HepG2 (cell line): ENCODE measurements around the gene PRSS22. TPM values are rescaled to one million over a fixed set of nuclear protein-coding genes. Genes with fewer than 3 reads are reported as not detected.

Source experiments
- GTF3A ChIP-seq: sonication (generic); formaldehyde crosslinking; conservative IDR thresholded peaks from 2 replicates; pipeline ENCODE4 v1.4.0; 2020; ENCODE audit warnings: mild to moderate bottlenecking, missing genetic modification reagents
- NR2F6 ChIP-seq, 2 experiments: IDR thresholded peaks; 2 replicates each; pipeline ENCODE4 v1.6.1; 2016; ENCODE audit warnings: antibody characterized with exemption in 1 of 2, mild to moderate bottlenecking in 1 of 2
- POLR2AphosphoS5 ChIP-seq: IDR thresholded peaks from 2 replicates; pipeline ENCODE4 v1.6.1; 2012; ENCODE audit warnings: low read depth, low read length
- RFX3 ChIP-seq: IDR thresholded peaks from 2 replicates; pipeline ENCODE4 v1.6.1; 2016; ENCODE audit warnings: missing biosample characterization, missing genetic modification reagents
- ZFP36 ChIP-seq: fragments of 150-350 bp; IDR thresholded peaks from 2 replicates; pipeline ENCODE4 v1.6.1; 2018; ENCODE audit warnings: borderline replicate concordance, low read length, low read depth; ENCODE audit not compliant: partially characterized antibody
- ZNF616 ChIP-seq: sonication (generic); formaldehyde crosslinking; IDR thresholded peaks from 2 replicates; pipeline ENCODE4 v1.5.0; 2020; ENCODE audit warnings: low read depth, mild to moderate bottlenecking, missing genetic modification reagents
- ZNF672 ChIP-seq: sonication (generic); formaldehyde crosslinking; IDR thresholded peaks from 2 replicates; pipeline ENCODE4 v1.8.1; 2022; ENCODE audit warnings: missing genetic modification reagents
- polyA plus RNA-seq, 8 experiments: library from polyadenylated mRNA; depleted of rRNA in 3 of 8; stranded (reverse) in 7 of 8; unstranded in 1 of 8; fragments of >200 nt; fragmentation: Illumina TruSeq in 4 of 8; extraction: Trizol in 4 of 8; gene quantifications; 2 replicates each; pipeline versions ENCODE4 v1.2.1 to v1.2.3, GENCODE V29; 2011 to 2016; ENCODE audit warnings: low read depth in 4 of 8, missing spikeins in 1 of 8, mixed read lengths in 1 of 8; ENCODE audit not compliant: insufficient read depth in 1 of 8
- total RNA-seq, 5 experiments: library from RNA; depleted of rRNA; stranded (reverse); fragments of >200 nt; fragmentation: Illumina TruSeq; extraction: Trizol; gene quantifications; 2 replicates each; pipeline ENCODE4 v1.2.3, GENCODE V29; 2016; ENCODE audit warnings: low read depth in 1 of 5
- TF ChIP-seq, protein P1 (sequence below): sonication (generic); formaldehyde crosslinking; IDR thresholded peaks from 2 replicates; pipeline ENCODE4 v1.4.0; 2020; ENCODE audit warnings: low read depth, missing genetic modification reagents
- TF ChIP-seq, protein P2 (sequence below): sonication (generic); formaldehyde crosslinking; IDR thresholded peaks from 2 replicates; pipeline ENCODE4 v1.5.1; 2020; ENCODE audit warnings: missing genetic modification reagents, mild to moderate bottlenecking, borderline replicate concordance
- TF ChIP-seq, protein P3 (sequence below): sonication (generic); formaldehyde crosslinking; IDR thresholded peaks from 2 replicates; pipeline ENCODE4 v1.4.0; 2020; ENCODE audit warnings: missing genetic modification reagents
- TF ChIP-seq, protein P4 (sequence below): sonication (generic); formaldehyde crosslinking; IDR thresholded peaks from one replicate; pipeline ENCODE4 v1.5.1; 2020; ENCODE audit warnings: mild to moderate bottlenecking, missing genetic modification reagents; ENCODE audit errors: not compliant biosample characterization
- TF ChIP-seq, protein P5 (sequence below): sonication (generic); formaldehyde crosslinking; IDR thresholded peaks from 2 replicates; pipeline ENCODE4 v1.8.1; 2023; ENCODE audit warnings: missing genetic modification reagents, mild to moderate bottlenecking, borderline replicate concordance

The PRSS22 gene
- total and polyA plus RNA-seq, 2 of the 13 experiments (the other 11 are each of a cell fraction or from before 2014, with no cell fraction given): 0.24 to 0.32 TPM

DNA sequence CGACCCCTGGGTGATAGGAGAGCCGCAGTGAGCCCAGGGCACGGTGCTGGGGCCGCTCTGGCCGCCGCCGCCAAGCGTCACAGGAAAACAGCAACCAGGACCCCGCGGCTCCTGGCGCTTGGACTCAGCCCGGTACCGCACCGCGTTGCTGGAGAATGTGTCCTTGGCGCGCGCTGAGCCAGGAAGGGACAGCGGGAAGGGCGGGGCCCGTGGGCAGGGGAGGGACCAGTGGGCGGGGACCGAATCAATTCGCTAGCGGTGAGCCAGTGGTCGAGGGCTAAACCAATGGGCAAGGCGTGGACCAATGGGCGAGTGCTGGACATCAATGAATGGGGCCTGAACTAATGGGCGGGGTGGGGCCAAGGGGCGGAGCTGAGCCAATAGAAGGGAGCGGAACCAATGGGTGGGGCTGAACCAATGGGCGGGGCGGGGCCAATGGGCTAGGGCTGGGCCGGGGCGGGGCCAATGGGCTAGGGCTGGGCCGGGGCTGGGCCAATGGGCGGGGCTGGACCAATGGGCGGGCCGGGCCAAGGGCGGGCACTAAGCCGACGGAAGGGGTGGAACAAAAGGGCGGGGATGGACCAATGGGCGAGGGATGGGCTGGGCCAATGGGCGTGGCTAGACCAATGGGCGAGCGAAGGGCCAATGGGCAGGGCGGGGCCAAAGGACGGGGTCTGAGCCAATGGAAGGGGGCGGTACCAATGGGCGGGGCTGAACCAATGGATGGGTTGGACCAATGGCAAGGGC, 47.4 kb upstream of the PRSS22 start (continued):
- TF ChIP-seq, protein P1, sequence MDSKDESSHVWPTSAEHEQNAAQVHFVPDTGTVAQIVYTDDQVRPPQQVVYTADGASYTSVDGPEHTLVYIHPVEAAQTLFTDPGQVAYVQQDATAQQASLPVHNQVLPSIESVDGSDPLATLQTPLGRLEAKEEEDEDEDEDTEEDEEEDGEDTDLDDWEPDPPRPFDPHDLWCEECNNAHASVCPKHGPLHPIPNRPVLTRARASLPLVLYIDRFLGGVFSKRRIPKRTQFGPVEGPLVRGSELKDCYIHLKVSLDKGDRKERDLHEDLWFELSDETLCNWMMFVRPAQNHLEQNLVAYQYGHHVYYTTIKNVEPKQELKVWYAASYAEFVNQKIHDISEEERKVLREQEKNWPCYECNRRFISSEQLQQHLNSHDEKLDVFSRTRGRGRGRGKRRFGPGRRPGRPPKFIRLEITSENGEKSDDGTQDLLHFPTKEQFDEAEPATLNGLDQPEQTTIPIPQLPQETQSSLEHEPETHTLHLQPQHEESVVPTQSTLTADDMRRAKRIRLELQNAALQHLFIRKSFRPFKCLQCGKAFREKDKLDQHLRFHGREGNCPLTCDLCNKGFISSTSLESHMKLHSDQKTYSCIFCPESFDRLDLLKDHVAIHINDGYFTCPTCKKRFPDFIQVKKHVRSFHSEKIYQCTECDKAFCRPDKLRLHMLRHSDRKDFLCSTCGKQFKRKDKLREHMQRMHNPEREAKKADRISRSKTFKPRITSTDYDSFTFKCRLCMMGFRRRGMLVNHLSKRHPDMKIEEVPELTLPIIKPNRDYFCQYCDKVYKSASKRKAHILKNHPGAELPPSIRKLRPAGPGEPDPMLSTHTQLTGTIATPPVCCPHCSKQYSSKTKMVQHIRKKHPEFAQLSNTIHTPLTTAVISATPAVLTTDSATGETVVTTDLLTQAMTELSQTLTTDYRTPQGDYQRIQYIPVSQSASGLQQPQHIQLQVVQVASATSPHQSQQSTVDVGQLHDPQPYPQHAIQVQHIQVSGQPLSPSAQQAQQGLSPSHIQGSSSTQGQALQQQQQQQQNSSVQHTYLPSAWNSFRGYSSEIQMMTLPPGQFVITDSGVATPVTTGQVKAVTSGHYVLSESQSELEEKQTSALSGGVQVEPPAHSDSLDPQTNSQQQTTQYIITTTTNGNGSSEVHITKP: 0 out of 2 replicates have a peak, but pooled peaks have one; percentile 15
- TF ChIP-seq, protein P2, sequence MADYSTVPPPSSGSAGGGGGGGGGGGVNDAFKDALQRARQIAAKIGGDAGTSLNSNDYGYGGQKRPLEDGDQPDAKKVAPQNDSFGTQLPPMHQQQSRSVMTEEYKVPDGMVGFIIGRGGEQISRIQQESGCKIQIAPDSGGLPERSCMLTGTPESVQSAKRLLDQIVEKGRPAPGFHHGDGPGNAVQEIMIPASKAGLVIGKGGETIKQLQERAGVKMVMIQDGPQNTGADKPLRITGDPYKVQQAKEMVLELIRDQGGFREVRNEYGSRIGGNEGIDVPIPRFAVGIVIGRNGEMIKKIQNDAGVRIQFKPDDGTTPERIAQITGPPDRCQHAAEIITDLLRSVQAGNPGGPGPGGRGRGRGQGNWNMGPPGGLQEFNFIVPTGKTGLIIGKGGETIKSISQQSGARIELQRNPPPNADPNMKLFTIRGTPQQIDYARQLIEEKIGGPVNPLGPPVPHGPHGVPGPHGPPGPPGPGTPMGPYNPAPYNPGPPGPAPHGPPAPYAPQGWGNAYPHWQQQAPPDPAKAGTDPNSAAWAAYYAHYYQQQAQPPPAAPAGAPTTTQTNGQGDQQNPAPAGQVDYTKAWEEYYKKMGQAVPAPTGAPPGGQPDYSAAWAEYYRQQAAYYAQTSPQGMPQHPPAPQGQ (CRISPR knock-in tag): no peak
- TF ChIP-seq ZNF672 (CRISPR knock-in tag) (no peak), NR2F6 (IDR thresholded peaks at IDR 0.05) (no peak), NR2F6 (CRISPR knock-in tag; IDR thresholded peaks at IDR 0.05) (peak; percentile 36; the same call in 1 of the 2 replicates), POLR2AphosphoS5 (peak; percentile 99), GTF3A (CRISPR knock-in tag) (no peak), ZNF616 (CRISPR knock-in tag) (no peak; the same call in 1 of the 2 replicates), ZFP36 (no peak), RFX3 (CRISPR knock-in tag) (no peak)
- TF ChIP-seq, protein P3, sequence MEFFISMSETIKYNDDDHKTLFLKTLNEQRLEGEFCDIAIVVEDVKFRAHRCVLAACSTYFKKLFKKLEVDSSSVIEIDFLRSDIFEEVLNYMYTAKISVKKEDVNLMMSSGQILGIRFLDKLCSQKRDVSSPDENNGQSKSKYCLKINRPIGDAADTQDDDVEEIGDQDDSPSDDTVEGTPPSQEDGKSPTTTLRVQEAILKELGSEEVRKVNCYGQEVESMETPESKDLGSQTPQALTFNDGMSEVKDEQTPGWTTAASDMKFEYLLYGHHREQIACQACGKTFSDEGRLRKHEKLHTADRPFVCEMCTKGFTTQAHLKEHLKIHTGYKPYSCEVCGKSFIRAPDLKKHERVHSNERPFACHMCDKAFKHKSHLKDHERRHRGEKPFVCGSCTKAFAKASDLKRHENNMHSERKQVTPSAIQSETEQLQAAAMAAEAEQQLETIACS (CRISPR knock-in tag): peak; percentile 60
- TF ChIP-seq, protein P4, sequence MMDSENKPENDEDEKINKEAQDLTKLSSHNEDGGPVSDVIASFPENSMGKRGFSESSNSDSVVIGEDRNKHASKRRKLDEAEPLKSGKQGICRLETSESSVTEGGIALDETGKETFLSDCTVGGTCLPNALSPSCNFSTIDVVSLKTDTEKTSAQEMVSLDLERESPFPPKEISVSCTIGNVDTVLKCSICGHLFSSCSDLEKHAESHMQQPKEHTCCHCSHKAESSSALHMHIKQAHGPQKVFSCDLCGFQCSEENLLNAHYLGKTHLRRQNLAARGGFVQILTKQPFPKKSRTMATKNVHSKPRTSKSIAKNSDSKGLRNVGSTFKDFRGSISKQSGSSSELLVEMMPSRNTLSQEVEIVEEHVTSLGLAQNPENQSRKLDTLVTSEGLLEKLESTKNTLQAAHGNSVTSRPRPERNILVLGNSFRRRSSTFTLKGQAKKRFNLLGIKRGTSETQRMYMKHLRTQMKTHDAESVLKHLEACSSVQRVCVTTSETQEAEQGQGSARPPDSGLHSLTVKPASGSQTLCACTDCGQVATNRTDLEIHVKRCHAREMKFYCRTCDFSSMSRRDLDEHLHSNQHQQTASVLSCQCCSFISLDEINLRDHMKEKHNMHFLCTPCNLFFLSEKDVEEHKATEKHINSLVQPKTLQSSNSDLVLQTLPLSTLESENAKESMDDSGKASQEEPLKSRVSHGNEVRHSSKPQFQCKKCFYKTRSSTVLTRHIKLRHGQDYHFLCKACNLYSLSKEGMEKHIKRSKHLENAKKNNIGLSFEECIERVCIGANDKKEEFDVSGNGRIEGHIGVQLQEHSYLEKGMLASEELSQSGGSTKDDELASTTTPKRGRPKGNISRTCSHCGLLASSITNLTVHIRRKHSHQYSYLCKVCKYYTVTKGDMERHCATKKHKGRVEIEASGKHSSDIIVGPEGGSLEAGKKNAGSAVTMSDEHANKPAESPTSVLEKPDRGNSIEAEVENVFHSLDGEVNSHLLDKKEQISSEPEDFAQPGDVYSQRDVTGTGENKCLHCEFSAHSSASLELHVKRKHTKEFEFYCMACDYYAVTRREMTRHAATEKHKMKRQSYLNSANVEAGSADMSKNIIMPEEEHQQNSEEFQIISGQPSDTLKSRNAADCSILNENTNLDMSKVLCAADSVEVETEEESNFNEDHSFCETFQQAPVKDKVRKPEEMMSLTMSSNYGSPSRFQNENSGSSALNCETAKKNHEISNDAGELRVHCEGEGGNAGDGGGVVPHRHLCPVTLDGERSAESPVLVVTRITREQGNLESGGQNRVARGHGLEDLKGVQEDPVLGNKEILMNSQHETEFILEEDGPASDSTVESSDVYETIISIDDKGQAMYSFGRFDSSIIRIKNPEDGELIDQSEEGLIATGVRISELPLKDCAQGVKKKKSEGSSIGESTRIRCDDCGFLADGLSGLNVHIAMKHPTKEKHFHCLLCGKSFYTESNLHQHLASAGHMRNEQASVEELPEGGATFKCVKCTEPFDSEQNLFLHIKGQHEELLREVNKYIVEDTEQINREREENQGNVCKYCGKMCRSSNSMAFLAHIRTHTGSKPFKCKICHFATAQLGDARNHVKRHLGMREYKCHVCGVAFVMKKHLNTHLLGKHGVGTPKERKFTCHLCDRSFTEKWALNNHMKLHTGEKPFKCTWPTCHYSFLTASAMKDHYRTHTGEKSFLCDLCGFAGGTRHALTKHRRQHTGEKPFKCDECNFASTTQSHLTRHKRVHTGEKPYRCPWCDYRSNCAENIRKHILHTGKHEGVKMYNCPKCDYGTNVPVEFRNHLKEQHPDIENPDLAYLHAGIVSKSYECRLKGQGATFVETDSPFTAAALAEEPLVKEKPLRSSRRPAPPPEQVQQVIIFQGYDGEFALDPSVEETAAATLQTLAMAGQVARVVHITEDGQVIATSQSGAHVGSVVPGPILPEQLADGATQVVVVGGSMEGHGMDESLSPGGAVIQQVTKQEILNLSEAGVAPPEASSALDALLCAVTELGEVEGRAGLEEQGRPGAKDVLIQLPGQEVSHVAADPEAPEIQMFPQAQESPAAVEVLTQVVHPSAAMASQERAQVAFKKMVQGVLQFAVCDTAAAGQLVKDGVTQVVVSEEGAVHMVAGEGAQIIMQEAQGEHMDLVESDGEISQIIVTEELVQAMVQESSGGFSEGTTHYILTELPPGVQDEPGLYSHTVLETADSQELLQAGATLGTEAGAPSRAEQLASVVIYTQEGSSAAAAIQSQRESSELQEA: peak; percentile 74
- TF ChIP-seq, protein P5, sequence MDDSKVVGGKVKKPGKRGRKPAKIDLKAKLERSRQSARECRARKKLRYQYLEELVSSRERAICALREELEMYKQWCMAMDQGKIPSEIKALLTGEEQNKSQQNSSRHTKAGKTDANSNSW (CRISPR knock-in tag): 0 out of 2 replicates have a peak, but pooled peaks have one; percentile 44
